Measurements from ENCODE around the gene CD59. TPM values are rescaled to one million over a fixed set of nuclear protein-coding genes. Genes with fewer than 3 reads are reported as not detected.

The CD59 gene
- total RNA-seq, 3 donors from 2014 or later: 317 to 382 (median 381) TPM

GRCh38 chr11:33696411-33696810 lies 39.8 kb downstream of the CD59 start:
- Histone ChIP-seq H3K4me3 (no peak overlapping the region), H3K36me3 (ENCODE audit: low read depth) (no peaks in the 10 kb centered on the region), H3K4me1 (ENCODE audit: low read depth) (peaks cover 16% of the 10 kb centered on the region), H3K9me3 (no peaks in the 10 kb centered on the region)
- intact Hi-C loops (cut with DNase I, micrococcal nuclease): no loop called here
- no peak for ATAC-seq
- DNase-seq: no peak
- TF ChIP-seq CTCF (IDR thresholded peaks at IDR 0.05): no peak

- no peak for TF ChIP-seq CTCF (IDR thresholded peaks at IDR 0.05)
- Histone ChIP-seq H3K4me3 (no peak overlapping the region), H3K4me1 (ENCODE audit: low read depth) (peaks cover 25% of the 10 kb centered on the region), H3K9me3 (no peaks in the 10 kb centered on the region), H3K36me3 (ENCODE audit: low read depth) (no peaks in the 10 kb centered on the region)
- DNase-seq (no peak), ATAC-seq (no peak)
- intact Hi-C loops (cut with DNase I, micrococcal nuclease): no loop called here
Observed at GRCh38 chr11:33695051-33695566, 41.1 kb downstream of the CD59 start.

GRCh38 chr11:33694346-33695050 lies 41.7 kb downstream of the CD59 start:
- no peak overlapping the region for H3K4me3 ChIP-seq
- ATAC-seq (no peak), DNase-seq (no peak)
- TF ChIP-seq CTCF (IDR thresholded peaks at IDR 0.05): no peak
- H3K36me3 ChIP-seq (ENCODE audit: low read depth): no peaks in the 10 kb centered on the region
- intact Hi-C loops (cut with DNase I, micrococcal nuclease): no loop called here
- H3K9me3 ChIP-seq: no peaks in the 10 kb centered on the region
- H3K4me1 ChIP-seq (ENCODE audit: low read depth): peaks cover 27% of the 10 kb centered on the region

- Histone ChIP-seq H3K9me3 (no peaks in the 10 kb centered on the region), H3K4me3 (no peak overlapping the region), H3K36me3 (ENCODE audit: low read depth) (no peaks in the 10 kb centered on the region), H3K4me1 (ENCODE audit: low read depth) (peaks cover 27% of the 10 kb centered on the region)
- no peak for TF ChIP-seq CTCF (IDR thresholded peaks at IDR 0.05)
- intact Hi-C loops (cut with DNase I, micrococcal nuclease): no loop called here
- ATAC-seq (no peak), DNase-seq (no peak)
Observed at GRCh38 chr11:33692541-33692940, 43.7 kb downstream of the CD59 start.

GRCh38 chr11:33692013-33692504 lies 44.2 kb downstream of the CD59 start:
- intact Hi-C loops (cut with DNase I, micrococcal nuclease): no loop called here
- peak; percentile 75 for ATAC-seq

More at GRCh38 chr11:33692013-33692504, 44.2 kb downstream of the CD59 start:
- no peak for TF ChIP-seq CTCF (IDR thresholded peaks at IDR 0.05)
- peak in 1 of 3 donors; percentile 77 for DNase-seq
- Histone ChIP-seq H3K9me3 (no peaks in the 10 kb centered on the region), H3K36me3 (ENCODE audit: low read depth) (no peaks in the 10 kb centered on the region), H3K4me3 (no peak overlapping the region), H3K4me1 (ENCODE audit: low read depth) (peaks cover 27% of the 10 kb centered on the region)
